Measurements from ENCODE around the gene SLC7A8.

Gene SLC7A8

GRCh38 chr14:23093104-23093503 is 90.4 kb downstream of the SLC7A8 start:
- DNase-seq = no peak

- DNase-seq = no peak
Observed at GRCh38 chr14:23091294-23092225, 91.9 kb downstream of the SLC7A8 start.

DNA sequence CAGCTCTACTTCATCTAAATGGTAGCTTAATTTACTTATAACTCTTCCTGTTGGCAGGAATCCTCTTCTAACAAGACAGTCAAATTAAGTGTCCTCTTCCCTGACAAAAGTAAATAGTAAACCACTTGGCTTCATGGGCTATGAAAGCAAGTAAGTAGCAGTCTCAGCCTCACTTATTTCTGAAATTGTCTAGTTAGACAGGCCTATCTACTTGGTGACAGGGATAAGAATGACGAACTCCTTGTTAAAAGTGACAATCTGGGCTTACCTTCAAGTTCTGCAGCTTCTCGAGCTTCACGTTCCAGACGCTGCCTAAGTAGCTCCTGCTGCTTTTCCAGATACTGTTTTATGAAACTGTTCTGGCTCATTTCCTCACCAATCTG is 93.2 kb downstream of the SLC7A8 start:
- DNase-seq = no peak

- no peak for DNase-seq
Observed at GRCh38 chr14:23089498-23090253, 93.8 kb downstream of the SLC7A8 start.

DNA sequence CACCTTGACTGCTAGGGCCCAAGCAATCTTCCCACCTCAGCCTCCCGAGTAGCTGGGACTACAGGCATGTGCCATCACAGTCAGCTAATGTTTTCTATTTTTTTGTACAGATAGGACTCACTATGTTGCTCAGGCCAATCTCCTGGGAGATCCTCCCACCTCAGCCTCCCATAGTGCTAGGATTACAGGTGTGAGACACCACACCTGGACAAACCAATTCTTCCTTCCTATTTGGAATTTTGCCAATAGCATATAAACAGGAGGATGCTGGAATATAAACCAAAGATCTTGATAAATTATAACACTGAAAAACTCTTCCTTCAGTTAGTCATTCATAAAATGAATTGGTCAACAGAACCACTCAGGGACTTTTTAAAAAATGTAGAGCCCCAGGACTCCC is 96.9 kb downstream of the SLC7A8 start:
- DNase-seq = no peak

DNA sequence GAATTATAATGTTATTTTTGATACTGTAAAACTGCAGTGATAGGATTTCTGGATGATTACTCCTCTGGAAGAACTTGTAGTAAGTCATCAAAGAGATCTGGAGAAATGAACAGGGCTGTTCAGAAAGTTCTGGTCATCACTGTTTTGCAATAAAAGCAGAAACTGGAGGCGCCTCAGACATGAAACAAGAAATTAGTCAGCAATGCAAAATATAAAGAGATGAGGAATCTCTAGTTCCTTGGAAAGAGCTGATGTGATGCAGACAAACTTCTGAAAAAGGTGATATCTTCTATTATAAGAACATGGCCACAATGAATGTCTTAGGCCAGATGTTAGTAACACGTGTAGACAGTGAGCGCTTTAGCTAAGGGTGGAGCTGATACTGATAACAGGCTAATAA is 98.0 kb downstream of the SLC7A8 start:
- no peak for DNase-seq

- DNase-seq = no peak
Observed at GRCh38 chr14:23080474-23080873, 103.0 kb downstream of the SLC7A8 start.

DNA sequence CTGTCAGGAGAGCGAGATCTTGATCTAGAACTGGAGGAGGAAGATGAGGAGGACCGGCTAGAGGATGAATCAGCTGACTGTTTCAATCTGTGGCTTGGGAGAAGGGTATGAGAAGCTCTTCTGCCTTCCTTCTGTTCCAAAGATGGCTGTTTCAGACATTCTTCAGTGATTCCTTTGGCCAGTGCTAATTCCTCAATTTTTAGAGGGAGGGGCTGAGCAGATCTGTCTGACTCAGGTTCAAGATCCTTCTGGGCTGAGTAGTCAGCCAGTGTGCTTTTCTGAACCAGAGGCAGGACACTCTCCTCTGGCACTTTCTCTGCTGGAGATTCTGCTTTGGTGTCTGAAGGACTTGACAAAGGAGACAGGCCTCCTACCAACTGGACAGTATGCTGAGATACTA is 103.7 kb downstream of the SLC7A8 start:
- DNase-seq = no peak

- DNase-seq = no peak
Observed at GRCh38 chr14:23078692-23079116, 104.8 kb downstream of the SLC7A8 start.

DNA sequence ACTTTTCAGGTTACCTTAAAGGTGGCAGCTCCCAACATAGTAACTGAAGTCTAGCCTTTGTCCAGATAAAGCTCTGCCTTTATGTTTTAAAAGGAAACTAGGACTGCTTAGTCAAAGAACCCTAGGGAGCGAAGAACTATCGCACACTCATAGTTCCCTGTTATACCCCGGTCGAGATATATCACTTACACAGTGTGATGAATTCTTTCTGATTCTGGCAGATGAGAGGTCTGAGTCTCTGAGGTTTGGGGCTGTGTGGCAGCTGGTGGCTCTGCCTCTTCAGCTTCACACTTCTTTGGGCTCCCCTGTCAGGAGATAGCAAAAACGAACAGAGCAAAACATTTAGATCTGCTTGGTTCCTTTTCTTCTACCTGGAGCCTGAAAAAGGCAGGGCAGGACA is 105.5 kb downstream of the SLC7A8 start:
- DNase-seq = no peak

- no peak for DNase-seq
Observed at GRCh38 chr14:23076785-23077408, 106.6 kb downstream of the SLC7A8 start.
